Activated naive CD8-positive, alpha-beta T cell treated with anti-CD3 and anti-CD28 coated beads, Interleukin-2, amount 50 U/mL, for 24 hours (primary cell): Measurements from ENCODE around the gene DDIAS.
"Not testable (repeated sequence)": the region's sequence is repeated elsewhere in the genome, so short reads cannot be mapped to it uniquely, and the experiment has no call there.

ENCODE experiments used
- ATAC-seq: fragments of 150-1000 bp; cut with Tn5 transposase; one replicate; pipeline ENCODE4 v1.10.0; 2021
- DNase-seq: peaks from one replicate; pipeline ENCODE4 v3.0.0; 2021
- H3K27ac Mint-ChIP-seq: one replicate; pipeline ENCODE4 v1.8.0; 2021; ENCODE audit warnings: mild to moderate bottlenecking, mixed read lengths
- H3K27me3 Mint-ChIP-seq: one replicate; pipeline ENCODE4 v1.8.0; 2021; ENCODE audit warnings: mixed read lengths
- H3K36me3 Mint-ChIP-seq: one replicate; pipeline ENCODE4 v1.8.0; 2021; ENCODE audit warnings: low read depth, mixed read lengths
- H3K4me1 Mint-ChIP-seq: one replicate; pipeline ENCODE4 v1.8.0; 2021; ENCODE audit warnings: mixed read lengths
- H3K4me3 Mint-ChIP-seq: one replicate; pipeline ENCODE4 v1.8.0; 2021; ENCODE audit warnings: mild to moderate bottlenecking, moderate library complexity, mixed read lengths
- H3K9me3 Mint-ChIP-seq: one replicate; pipeline ENCODE4 v1.8.0; 2021; ENCODE audit warnings: mixed read lengths

The DDIAS gene, protein sequence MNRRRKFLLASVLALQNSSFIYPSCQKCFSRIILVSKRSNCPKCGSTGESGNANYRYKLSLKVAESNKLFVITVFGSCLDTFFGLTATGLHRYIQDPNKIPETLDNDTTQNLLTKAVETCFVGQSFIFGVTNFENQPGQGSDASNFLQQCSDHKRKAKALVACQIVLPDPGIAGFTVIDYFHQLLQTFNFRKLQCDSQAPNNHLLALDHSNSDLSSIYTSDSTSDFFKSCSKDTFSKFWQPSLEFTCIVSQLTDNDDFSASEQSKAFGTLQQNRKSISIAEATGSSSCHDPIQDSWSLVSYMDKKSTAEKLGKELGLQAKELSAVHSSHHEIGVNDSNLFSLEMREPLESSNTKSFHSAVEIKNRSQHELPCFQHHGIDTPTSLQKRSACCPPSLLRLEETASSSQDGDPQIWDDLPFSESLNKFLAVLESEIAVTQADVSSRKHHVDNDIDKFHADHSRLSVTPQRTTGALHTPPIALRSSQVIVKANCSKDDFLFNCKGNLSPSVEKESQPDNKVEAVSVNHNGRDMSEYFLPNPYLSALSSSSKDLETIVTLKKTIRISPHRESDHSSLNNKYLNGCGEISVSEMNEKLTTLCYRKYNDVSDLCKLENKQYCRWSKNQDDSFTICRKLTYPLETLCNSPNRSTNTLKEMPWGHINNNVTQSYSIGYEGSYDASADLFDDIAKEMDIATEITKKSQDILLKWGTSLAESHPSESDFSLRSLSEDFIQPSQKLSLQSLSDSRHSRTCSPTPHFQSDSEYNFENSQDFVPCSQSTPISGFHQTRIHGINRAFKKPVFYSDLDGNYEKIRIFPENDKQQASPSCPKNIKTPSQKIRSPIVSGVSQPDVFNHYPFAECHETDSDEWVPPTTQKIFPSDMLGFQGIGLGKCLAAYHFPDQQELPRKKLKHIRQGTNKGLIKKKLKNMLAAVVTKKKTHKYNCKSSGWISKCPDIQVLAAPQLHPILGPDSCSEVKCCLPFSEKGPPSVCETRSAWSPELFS

DNA sequence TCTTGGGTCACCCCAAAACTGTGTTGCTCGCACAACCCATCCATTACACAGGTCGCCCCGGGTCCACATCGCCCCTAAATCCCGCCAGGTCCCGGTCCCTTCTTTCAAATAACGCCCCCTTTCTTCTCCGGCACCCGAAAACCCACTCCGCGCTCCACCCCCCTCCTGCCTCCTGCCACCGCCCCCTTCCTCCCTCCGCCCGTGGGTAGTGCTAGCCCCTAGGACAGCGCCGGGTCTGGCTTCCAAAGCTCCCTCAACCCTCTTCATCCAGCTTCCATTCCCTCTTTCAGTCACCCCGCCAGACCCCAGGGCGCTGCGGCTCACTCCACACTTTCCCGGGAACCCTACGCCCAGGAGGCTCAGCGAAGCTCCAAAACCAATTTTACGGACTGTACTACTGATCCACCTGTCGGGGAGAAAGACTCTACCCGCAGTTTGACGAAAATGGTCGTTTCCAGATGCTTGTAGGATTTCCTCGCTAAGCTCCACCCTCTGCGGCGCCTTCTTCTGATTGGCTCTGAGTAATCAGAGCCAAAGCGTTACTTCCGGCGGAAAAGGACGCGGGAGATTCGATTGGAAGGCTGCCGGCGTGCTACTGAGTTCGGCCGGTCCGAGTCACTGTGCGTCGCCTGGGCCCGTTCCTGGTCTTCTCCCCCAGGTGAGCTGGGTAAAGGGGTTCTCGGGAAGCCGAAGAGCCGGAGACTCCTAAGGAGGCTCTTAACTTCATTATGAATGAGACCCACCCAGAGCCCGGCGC is at the start of gene DDIAS:
Gene DDIAS (plus strand): TSS at position 572 of the 757 bp plus-strand sequence. CDS start 13,003 bp downstream, outside the sequence.
- DNase-seq (peak; percentile 93), ATAC-seq (peak; percentile 59)
- peak within 1 kb of the TSS; percentile 98 for H3K27ac Mint-ChIP-seq
- H3K9me3 Mint-ChIP-seq, result no peaks in the 10 kb centered on the region
- peak within 1 kb of the TSS; percentile 96 for H3K4me3 Mint-ChIP-seq
- peaks cover 55% of the 10 kb centered on the region for H3K4me1 Mint-ChIP-seq
- no peaks in the 10 kb centered on the region for H3K27me3 Mint-ChIP-seq
- peaks cover 13% of the 10 kb centered on the region for H3K36me3 Mint-ChIP-seq

DNA sequence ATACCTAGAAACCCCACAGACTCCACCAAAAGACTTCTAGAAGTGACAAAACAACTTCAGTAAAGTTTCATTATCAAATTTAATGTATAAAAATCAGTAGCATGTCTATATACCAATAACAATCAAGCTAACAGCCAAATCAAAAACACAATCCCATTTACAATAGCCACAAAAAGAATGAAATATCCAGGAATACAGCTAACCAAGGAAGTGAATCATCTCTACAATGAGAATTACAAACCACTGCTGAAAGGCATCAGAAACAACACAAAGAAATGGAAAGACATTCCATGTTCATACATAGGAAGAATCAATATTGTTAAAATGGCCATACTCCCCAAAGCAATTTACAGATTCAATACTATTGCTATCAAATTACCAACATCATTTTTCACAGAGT is 47.3 kb upstream of the DDIAS start:
- H3K36me3 Mint-ChIP-seq, result peaks cover 8% of the 10 kb centered on the region
- ATAC-seq, result no peak
- H3K27ac Mint-ChIP-seq, result no peak overlapping the region
- peaks cover 5% of the 10 kb centered on the region for H3K9me3 Mint-ChIP-seq
- no peaks in the 10 kb centered on the region for H3K27me3 Mint-ChIP-seq
- peaks cover 4% of the 10 kb centered on the region for H3K4me1 Mint-ChIP-seq
- H3K4me3 Mint-ChIP-seq, result no peak overlapping the region
- DNase-seq, result no peak

DNA sequence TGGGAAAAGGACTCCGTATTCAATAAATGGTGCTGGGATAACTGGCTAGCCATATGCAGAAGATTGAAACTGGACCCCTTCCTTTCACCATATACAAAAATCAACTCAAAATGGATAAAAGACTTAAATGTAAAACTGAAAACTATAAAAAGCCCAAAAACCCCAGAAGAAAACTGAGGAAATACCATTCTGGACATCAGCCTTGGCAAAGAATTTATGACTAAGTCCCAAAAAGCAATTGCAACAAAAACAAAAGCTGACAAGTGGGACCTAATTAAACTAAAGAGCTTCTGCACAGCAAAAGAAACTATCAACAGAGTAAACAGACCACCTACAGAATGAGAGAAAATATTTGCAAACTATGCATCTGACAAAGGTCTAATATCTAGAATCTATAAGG is 46.6 kb upstream of the DDIAS start:
- H3K27ac Mint-ChIP-seq, H3K9me3 Mint-ChIP-seq, H3K4me3 Mint-ChIP-seq, DNase-seq, ATAC-seq, H3K4me1 Mint-ChIP-seq, H3K36me3 Mint-ChIP-seq, H3K27me3 Mint-ChIP-seq: not testable (repeated sequence)

DNA sequence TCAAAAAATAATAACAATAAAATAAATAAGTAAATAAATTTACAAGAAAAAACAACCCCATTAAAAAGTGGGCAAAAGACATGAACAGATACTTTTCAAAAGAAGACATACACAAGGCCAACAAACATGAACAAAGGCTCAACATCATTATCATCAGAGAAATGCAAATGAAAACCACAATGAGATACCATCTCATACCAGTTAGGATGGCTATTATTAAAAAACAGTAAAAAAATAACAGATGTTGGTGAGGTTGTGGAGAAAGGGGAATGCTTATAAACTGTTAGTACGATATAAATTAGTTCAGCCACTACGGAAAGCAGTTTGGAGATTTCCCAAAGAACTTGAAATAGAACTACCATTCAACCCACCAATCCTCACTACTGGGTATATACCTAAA is 45.9 kb upstream of the DDIAS start:
- DNase-seq, result no peak
- Mint-ChIP-seq H3K36me3 (peaks cover 5% of the 10 kb centered on the region), H3K27me3 (no peaks in the 10 kb centered on the region), H3K27ac (no peak overlapping the region), H3K4me3 (no peak overlapping the region), H3K9me3 (peaks cover 5% of the 10 kb centered on the region), H3K4me1 (peaks cover 4% of the 10 kb centered on the region)
- no peak for ATAC-seq

DNA sequence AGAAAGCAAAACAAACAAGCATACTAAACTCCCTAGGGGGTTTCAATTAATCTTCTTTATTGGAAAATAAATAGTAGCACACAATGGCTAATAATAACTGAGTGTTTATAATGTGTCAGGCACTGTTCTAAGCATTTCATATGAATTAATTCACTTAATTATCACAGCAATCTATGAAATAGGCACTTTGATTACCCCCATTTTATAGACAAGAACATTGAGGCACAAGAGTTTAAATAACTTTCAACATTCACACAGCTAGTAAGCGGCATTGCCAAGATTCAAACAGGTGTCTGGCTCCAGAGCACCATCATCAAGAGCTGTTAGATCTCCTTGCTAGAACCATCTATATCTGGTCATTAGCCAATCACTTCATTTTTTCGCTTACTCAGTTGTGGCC is 44.4 kb upstream of the DDIAS start:
- DNase-seq, result no peak
- Mint-ChIP-seq H3K36me3 (peaks cover 5% of the 10 kb centered on the region), H3K4me3 (no peak overlapping the region), H3K27me3 (no peaks in the 10 kb centered on the region), H3K9me3 (peaks cover 5% of the 10 kb centered on the region), H3K27ac (no peak overlapping the region), H3K4me1 (peaks cover 4% of the 10 kb centered on the region)
- ATAC-seq, result no peak

DNA sequence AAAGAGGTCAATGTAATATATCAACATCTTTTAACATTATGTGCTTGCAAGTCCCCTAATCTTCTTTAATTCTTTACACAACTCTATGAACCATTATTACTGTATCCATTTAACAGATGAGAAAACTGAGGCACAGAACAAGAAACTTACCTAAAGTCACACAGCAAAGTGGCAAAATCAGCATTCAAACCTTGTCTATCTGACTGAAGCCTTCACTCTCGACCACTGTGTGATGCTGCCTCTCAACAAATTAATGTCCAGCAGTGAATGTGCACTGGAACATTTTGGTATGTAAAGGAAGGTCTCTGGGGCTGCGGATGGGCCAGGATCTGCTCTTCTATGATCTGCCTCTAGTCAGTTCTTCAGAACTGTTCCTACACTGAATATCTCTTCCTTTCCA is 43.4 kb upstream of the DDIAS start:
- ATAC-seq (no peak), DNase-seq (no peak)
- Mint-ChIP-seq H3K9me3 (peaks cover 5% of the 10 kb centered on the region), H3K27ac (no peak overlapping the region), H3K27me3 (no peaks in the 10 kb centered on the region), H3K4me1 (peaks cover 7% of the 10 kb centered on the region), H3K36me3 (peaks cover 5% of the 10 kb centered on the region), H3K4me3 (no peak overlapping the region)

DNA sequence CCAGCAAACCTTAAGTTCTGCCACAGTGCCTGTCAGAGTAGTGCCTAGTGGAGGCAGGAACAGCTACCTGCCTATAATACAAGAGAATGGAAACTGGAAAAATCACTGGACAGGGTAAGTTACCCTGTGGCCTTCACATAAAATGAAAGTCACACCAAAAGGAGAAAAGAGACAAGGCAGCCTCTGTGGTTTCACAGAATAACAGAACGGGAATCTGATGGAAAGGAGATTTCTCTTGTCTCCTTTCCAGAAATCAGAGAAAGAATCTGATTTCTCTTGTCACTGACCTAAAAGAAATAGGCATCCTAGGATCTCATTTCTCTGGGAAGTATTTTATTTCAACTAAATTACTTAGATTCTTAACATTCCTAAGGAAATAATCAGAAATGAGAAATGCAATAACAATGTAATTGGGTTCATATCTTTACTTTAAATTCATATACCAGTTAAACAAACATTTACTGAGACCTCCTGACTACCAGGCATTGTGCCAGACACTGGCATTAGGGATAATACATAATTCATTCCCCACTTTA is 42.9 kb upstream of the DDIAS start:
- no peaks in the 10 kb centered on the region for H3K27me3 Mint-ChIP-seq
- H3K9me3 Mint-ChIP-seq, result peaks cover 5% of the 10 kb centered on the region
- peaks cover 12% of the 10 kb centered on the region for H3K4me1 Mint-ChIP-seq
- no peak for DNase-seq
- H3K4me3 Mint-ChIP-seq, result no peak overlapping the region
- peaks cover 5% of the 10 kb centered on the region for H3K36me3 Mint-ChIP-seq
- ATAC-seq, result no peak
- no peak overlapping the region for H3K27ac Mint-ChIP-seq

DNA sequence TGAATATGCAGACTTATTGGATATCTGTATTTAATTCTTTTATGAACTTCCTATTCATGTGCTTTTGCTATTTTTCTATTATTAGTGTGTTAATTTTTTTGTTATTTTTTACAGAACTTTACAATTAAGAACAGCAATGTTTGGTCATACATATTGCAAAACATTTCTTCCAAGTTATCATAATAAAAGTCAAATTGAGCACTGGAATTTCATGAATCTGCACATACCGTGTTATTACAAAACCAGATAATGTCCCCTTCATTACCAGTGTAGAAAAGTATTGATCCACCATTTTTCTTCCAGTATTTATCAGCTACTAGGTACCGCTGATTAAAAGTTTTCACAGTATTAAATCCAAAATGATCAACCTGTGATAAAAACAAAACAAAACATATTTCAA is 41.8 kb upstream of the DDIAS start:
- no peak for DNase-seq
- ATAC-seq, result no peak
- H3K27me3 Mint-ChIP-seq, result no peaks in the 10 kb centered on the region
- H3K9me3 Mint-ChIP-seq, result peaks cover 5% of the 10 kb centered on the region
- no peak overlapping the region for H3K4me3 Mint-ChIP-seq
- peaks cover 14% of the 10 kb centered on the region for H3K4me1 Mint-ChIP-seq
- peaks cover 5% of the 10 kb centered on the region for H3K36me3 Mint-ChIP-seq
- no peak overlapping the region for H3K27ac Mint-ChIP-seq

DNA sequence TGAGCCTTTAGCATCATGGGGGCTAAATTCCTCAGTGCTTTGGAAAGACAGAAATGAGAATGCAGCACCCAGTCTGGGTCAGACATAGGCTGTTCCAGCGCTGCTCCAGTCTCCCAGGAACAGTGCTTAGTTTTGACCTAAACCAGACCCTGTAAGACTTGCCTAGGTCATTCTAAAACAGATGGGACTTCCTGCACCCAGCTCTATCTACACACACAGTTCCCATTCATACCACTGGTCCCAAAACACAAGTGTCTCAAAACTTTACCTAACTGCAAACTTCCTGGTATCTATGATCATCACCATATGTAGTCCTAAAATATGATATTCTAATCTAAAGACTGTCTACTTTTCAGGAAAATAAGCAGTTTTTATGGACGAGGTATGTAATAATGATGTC is 39.2 kb upstream of the DDIAS start:
- Mint-ChIP-seq H3K9me3 (no peaks in the 10 kb centered on the region), H3K4me3 (no peak overlapping the region), H3K4me1 (peaks cover 15% of the 10 kb centered on the region), H3K36me3 (no peaks in the 10 kb centered on the region), H3K27me3 (no peaks in the 10 kb centered on the region), H3K27ac (no peak overlapping the region)
- ATAC-seq, result no peak
- no peak for DNase-seq

DNA sequence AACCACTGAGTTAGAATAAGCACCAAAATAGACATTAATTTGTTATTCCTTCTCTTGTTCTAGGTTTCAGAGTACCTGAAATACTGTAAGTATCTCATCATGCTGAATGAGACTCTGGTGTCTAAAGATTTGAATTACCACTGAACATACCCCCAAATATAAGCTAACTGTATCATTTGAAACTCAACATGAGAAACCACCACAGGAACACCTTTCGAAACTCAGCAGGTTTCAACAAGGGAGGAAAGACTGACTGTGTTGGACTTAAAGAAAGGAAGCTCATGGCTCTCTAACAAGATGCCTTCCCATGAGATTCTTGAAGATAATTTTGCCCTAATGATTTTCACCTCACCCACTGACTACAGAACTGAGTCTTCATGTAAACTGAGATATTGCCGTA is 38.3 kb upstream of the DDIAS start:
- ATAC-seq, result peak; percentile 47
- H3K27me3 Mint-ChIP-seq, result no peaks in the 10 kb centered on the region
- H3K36me3 Mint-ChIP-seq, result no peaks in the 10 kb centered on the region
- H3K9me3 Mint-ChIP-seq, result no peaks in the 10 kb centered on the region
- no peak overlapping the region for H3K4me3 Mint-ChIP-seq
- no peak for DNase-seq
- peaks cover 19% of the 10 kb centered on the region for H3K4me1 Mint-ChIP-seq
- H3K27ac Mint-ChIP-seq, result peak overlapping the region; percentile 4

DNA sequence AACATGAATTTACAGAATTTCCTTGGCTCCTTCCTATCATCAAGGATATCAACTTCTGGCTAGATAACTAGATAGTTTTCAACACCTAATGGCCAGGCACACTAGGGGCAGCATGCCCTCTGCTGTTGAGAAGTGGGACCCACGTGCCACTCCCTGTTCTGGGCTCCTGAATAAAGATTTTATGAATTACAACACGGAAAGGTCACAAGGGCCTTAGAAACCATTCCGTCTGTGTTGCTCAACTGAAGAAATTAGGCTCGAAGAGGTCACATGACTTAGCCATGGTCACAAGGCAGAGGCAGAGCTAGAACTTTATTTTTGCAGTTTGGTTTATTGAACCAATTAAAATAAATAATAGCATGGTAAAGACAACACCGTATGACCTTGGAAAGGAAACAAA is 37.3 kb upstream of the DDIAS start:
- ATAC-seq, result no peak
- Mint-ChIP-seq H3K4me1 (peaks cover 19% of the 10 kb centered on the region), H3K4me3 (no peak overlapping the region), H3K9me3 (no peaks in the 10 kb centered on the region), H3K27me3 (no peaks in the 10 kb centered on the region), H3K36me3 (no peaks in the 10 kb centered on the region), H3K27ac (no peak overlapping the region)
- DNase-seq, result no peak

DNA sequence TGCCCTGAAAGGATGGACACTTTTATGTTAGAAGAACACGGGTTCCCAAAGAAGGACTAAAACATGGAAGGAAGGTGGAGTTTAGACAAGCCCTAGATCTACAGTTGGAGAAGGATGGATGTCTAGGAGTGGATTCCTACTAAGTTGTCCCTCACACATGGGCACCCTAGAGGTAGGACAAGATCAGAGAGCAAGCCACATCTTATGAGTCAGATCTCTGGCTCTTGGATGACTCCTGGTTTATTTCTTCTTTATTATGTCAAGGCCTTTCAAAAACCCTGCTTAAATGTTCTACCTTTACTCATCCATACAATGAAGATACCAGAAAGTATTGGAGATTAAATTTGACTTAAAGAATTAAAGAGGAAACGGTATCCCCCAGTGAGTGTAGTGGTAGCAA is 35.7 kb upstream of the DDIAS start:
- ATAC-seq (no peak), DNase-seq (no peak)
- Mint-ChIP-seq H3K4me3 (no peak overlapping the region), H3K27ac (no peak overlapping the region), H3K36me3 (no peaks in the 10 kb centered on the region), H3K4me1 (peaks cover 19% of the 10 kb centered on the region), H3K27me3 (no peaks in the 10 kb centered on the region), H3K9me3 (no peaks in the 10 kb centered on the region)

DNA sequence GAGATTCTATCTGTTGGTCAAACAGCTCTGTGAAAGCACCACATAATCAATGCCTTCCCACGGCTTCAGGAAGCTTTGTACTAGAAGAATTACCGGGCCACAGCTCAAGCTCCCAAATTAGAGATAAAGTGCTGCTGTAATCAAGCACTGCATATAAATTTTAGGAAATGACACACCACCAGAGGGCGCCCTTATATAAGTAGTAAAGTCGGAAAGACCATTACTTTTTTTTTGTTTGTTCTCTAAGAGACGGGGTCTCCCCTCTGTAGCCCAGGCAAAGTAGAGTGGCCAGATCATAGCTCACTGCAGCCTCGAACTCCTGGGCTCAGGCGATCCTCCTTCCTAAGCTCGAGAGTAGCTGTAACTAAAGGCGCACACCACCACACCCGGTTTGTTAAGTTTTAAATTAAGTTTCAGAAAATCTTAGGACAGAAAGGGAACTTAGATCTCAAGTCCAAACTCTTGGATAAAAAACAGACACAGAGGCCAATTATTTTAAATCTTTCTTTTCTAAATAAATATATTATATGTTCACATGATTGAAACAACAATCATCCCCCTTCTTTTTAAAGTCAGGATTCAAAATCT is 33.9 kb upstream of the DDIAS start:
- Mint-ChIP-seq H3K4me3 (no peak overlapping the region), H3K4me1 (peaks cover 21% of the 10 kb centered on the region), H3K27ac (no peak overlapping the region), H3K36me3 (no peaks in the 10 kb centered on the region), H3K9me3 (no peaks in the 10 kb centered on the region), H3K27me3 (no peaks in the 10 kb centered on the region)
- ATAC-seq (peak; percentile 51), DNase-seq (peak; percentile 81)

DNA sequence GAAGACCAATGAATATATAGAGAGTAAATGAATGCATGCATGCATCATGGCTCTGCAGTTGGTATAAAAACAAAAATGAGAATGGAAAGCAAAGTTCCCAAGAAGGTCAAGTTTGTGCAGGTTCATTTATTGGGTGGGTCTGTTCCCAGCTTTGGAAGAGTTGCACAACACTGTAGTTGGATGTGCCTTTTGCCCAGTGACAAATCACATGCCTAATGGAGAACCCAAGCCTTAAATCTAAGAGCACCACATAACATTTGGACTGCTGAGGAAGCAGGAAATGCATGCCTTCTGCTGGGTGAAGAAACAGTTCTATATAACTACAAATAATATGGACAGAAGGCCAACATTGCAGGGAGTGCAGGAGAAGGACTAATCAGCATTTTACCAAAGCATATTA is 31.9 kb upstream of the DDIAS start:
- Mint-ChIP-seq H3K4me3 (no peak overlapping the region), H3K9me3 (no peaks in the 10 kb centered on the region), H3K27ac (no peak overlapping the region), H3K4me1 (peaks cover 26% of the 10 kb centered on the region), H3K36me3 (peaks cover 2% of the 10 kb centered on the region), H3K27me3 (no peaks in the 10 kb centered on the region)
- ATAC-seq (no peak), DNase-seq (no peak)
